ENCODE measurements around the gene CMA1.

DNA sequence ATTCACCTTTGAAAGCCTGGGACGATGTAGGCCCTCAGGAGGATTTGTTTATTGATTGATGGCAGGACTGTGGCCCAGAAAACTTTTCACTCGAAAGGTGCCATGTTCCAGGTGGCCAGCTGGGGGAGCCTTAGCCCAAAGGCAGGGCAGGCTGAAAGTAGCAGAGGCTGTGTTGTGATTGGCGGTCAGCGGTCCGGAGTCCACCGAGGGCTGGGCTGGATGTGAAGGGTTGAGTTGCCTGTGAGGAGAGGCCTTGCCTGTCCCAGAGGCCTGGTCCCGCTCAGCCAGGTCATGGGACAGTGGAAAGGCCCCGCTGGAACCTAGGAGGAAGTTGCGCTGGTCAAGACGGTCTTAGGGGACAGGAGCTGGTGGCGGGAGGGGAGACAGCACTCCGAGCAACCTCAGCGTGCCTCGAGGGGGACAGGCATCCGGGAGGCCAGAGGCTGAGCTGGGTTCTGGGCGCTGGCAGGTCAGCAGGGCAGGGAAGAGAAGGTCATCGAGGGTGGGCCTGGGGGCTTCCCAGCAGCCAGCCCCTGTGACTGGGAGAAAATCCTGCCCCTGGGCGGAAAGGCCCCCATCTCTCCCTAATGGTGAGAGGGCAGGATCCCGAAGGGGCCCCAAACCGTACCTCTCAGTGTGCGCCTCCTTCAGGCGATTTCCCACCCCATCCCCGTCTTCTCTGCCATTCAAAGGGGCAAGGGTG lies 26.3 kb downstream of the CMA1 start:
- TF ChIP-seq, protein P1, sequence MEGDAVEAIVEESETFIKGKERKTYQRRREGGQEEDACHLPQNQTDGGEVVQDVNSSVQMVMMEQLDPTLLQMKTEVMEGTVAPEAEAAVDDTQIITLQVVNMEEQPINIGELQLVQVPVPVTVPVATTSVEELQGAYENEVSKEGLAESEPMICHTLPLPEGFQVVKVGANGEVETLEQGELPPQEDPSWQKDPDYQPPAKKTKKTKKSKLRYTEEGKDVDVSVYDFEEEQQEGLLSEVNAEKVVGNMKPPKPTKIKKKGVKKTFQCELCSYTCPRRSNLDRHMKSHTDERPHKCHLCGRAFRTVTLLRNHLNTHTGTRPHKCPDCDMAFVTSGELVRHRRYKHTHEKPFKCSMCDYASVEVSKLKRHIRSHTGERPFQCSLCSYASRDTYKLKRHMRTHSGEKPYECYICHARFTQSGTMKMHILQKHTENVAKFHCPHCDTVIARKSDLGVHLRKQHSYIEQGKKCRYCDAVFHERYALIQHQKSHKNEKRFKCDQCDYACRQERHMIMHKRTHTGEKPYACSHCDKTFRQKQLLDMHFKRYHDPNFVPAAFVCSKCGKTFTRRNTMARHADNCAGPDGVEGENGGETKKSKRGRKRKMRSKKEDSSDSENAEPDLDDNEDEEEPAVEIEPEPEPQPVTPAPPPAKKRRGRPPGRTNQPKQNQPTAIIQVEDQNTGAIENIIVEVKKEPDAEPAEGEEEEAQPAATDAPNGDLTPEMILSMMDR (optimal IDR thresholded peaks at IDR 0.05 in 1 of 3, IDR thresholded peaks at IDR 0.05 in 1 of 3, conservative IDR thresholded peaks at IDR 0.05 in 1 of 3; ENCODE audit: extremely low read depth in 1 of 3, insufficient read depth in 2 of 3, low read length in 3 of 3) = peak; percentile 79 to 93 (median 90)
- TF ChIP-seq EZH2 (IDR thresholded peaks at IDR 0.05; ENCODE audit: low read length) = no peak

Data from keratinocyte (primary cell).